PC-9 (cell line): ENCODE results near the gene ZNF618. TPM values are rescaled to one million over a fixed set of nuclear protein-coding genes. Genes with fewer than 3 reads are reported as not detected.

Source experiments
- BruUV-seq: library from RNA; stranded (reverse); fragments of 400-500 nt; replicated peaks from 2 replicates; lab custom pipeline; 2021; lab: Mats Ljungman, UMichigan
- CTCF ChIA-PET: fragments of 300-600 bp; sonication (Branson Sonifier 250); formaldehyde crosslinking; loops from one replicate; lab custom pipeline; 2022; ENCODE audit warnings: antibody characterized with exemption; lab: Charles Lee
- POLR2A ChIA-PET: fragments of 300-600 bp; sonication (Branson Sonifier 250); formaldehyde crosslinking; loops from one replicate; lab custom pipeline; 2022; ENCODE audit warnings: antibody characterized with exemption; ENCODE audit not compliant: unreplicated experiment; lab: Charles Lee
- DNase-seq, 2 experiments: peaks; one replicate each; pipeline versions ENCODE4 v3.0.0 to v3.0.0-alpha.2; 2015 to 2022; ENCODE audit warnings: mixed read lengths in 1 of 2
- H2AFZ ChIP-seq: fragments of 200-600 bp; sonication (generic); 2 replicates; pipeline ENCODE4 v1.8.1; 2017; ENCODE audit warnings: antibody characterized with exemption
- H3F3A ChIP-seq: fragments of 200-600 bp; sonication (generic); 2 replicates; pipeline ENCODE4 v1.8.1; 2017; ENCODE audit warnings: antibody characterized with exemption, mild to moderate bottlenecking, low read depth; ENCODE audit not compliant: insufficient read depth
- H3K27ac ChIP-seq: fragments of 200-600 bp; sonication (generic); 2 replicates; pipeline ENCODE4 v1.6.1; 2016; ENCODE audit warnings: mixed run types
- H3K27me3 ChIP-seq: fragments of 200-600 bp; sonication (generic); 2 replicates; pipeline ENCODE4 v1.6.1; 2016; ENCODE audit warnings: low read depth, mixed run types; ENCODE audit not compliant: insufficient read depth
- H3K36me3 ChIP-seq: fragments of 200-600 bp; sonication (generic); 2 replicates; pipeline ENCODE4 v1.6.1; 2016; ENCODE audit warnings: low read depth, mixed run types
- H3K4me1 ChIP-seq: fragments of 200-600 bp; sonication (generic); replicated peaks from 2 replicates; pipeline ENCODE4 v1.6.1; 2016; ENCODE audit warnings: mixed run types; ENCODE audit not compliant: insufficient read depth
- H3K4me2 ChIP-seq: fragments of 200-600 bp; sonication (generic); 2 replicates; pipeline ENCODE4 v1.6.1; 2017; ENCODE audit warnings: mixed run types
- H3K4me3 ChIP-seq: fragments of 200-600 bp; sonication (generic); 2 replicates; pipeline ENCODE4 v1.6.1; 2016; ENCODE audit warnings: mixed run types
- H3K79me2 ChIP-seq: fragments of 200-600 bp; sonication (generic); 2 replicates; pipeline ENCODE4 v1.6.1; 2017; ENCODE audit warnings: low read depth, mixed run types
- H3K9me2 ChIP-seq: fragments of 200-600 bp; sonication (generic); 2 replicates; pipeline ENCODE4 v1.8.1; 2017; ENCODE audit warnings: mild to moderate bottlenecking; ENCODE audit not compliant: insufficient read depth
- H3K9me3 ChIP-seq: fragments of 200-600 bp; sonication (generic); 2 replicates; pipeline ENCODE4 v1.8.1; 2016; ENCODE audit warnings: low read depth; ENCODE audit not compliant: insufficient read depth
- H4K20me1 ChIP-seq: fragments of 200-600 bp; sonication (generic); 2 replicates; pipeline ENCODE4 v1.8.1; 2017; ENCODE audit not compliant: insufficient read depth
- EZH2 ChIP-seq: fragments of 200-600 bp; sonication (generic); IDR thresholded peaks from 2 replicates; pipeline ENCODE4 v1.8.0; 2017; ENCODE audit warnings: antibody characterized with exemption, low read depth
- intact Hi-C: fragments of 100-400 bp; cut with micrococcal nuclease; formaldehyde crosslinking; loops from one replicate; pipeline ENCODE4 v1.10.0; 2022; ENCODE audit not compliant: unreplicated experiment
- total RNA-seq: library from RNA; stranded (reverse); gene quantifications from 2 replicates; pipeline ENCODE4 v1.2.3, GENCODE V29; 2021
- TF ChIP-seq, protein P1 (sequence below): fragments of 200-600 bp; sonication (generic); conservative IDR thresholded peaks from 2 replicates; pipeline ENCODE4 v1.6.1; 2017; ENCODE audit warnings: mixed run types, antibody characterized with exemption, mild to moderate bottlenecking, moderate library complexity

ZNF618 gene
- total RNA-seq, 1 experiment from 2014 or later, result 0.20 TPM

GRCh38 chr9:113985968-113986585 is 110.0 kb downstream of the ZNF618 start:
- no peaks in the 10 kb centered on the region for H3K36me3 ChIP-seq
- H3K4me2 ChIP-seq, result no peak overlapping the region
- intact Hi-C loops, result no loop called here
- H3K27ac ChIP-seq, result no peak overlapping the region
- no peaks in the 10 kb centered on the region for H3F3A ChIP-seq
- no peaks in the 10 kb centered on the region for H3K9me3 ChIP-seq
- no peak for TF ChIP-seq EZH2
- TF ChIP-seq, protein P1, sequence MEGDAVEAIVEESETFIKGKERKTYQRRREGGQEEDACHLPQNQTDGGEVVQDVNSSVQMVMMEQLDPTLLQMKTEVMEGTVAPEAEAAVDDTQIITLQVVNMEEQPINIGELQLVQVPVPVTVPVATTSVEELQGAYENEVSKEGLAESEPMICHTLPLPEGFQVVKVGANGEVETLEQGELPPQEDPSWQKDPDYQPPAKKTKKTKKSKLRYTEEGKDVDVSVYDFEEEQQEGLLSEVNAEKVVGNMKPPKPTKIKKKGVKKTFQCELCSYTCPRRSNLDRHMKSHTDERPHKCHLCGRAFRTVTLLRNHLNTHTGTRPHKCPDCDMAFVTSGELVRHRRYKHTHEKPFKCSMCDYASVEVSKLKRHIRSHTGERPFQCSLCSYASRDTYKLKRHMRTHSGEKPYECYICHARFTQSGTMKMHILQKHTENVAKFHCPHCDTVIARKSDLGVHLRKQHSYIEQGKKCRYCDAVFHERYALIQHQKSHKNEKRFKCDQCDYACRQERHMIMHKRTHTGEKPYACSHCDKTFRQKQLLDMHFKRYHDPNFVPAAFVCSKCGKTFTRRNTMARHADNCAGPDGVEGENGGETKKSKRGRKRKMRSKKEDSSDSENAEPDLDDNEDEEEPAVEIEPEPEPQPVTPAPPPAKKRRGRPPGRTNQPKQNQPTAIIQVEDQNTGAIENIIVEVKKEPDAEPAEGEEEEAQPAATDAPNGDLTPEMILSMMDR, result no peak
- H3K4me3 ChIP-seq, result no peak overlapping the region
- no peaks in the 10 kb centered on the region for H4K20me1 ChIP-seq
- ChIA-PET CTCF (no interaction called here), POLR2A (no interaction called here)
- no peak for DNase-seq
- no TSS peak for BruUV-seq
- H3K4me1 ChIP-seq, result no peaks in the 10 kb centered on the region
- no peaks in the 10 kb centered on the region for H3K79me2 ChIP-seq
- H2AFZ ChIP-seq, result no peak overlapping the region
- no peaks in the 10 kb centered on the region for H3K9me2 ChIP-seq
- peaks cover 95% of the 10 kb centered on the region for H3K27me3 ChIP-seq

DNA sequence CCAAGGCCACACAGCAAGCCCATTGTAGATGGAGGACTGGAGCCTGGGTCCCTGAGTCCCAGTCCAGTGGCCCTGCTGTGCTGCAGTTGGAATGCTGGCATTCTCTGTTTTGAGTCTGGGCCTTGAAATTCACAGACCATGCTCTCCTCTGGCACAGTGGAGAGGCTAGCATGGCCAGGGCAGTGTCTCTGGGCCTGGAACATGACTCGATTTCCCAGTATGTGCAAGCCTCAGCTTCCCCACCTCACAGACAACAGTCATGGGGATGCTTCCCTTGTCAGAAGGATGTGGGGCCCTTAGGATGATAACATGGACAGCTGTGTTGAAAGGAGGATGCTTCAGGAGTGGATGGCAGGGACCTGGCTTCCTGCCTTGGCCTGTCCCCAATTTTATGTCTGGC is 110.8 kb downstream of the ZNF618 start:
- Histone ChIP-seq H2AFZ (no peak overlapping the region), H4K20me1 (no peaks in the 10 kb centered on the region), H3K27me3 (peaks cover 96% of the 10 kb centered on the region), H3K79me2 (no peaks in the 10 kb centered on the region), H3F3A (no peaks in the 10 kb centered on the region), H3K36me3 (no peaks in the 10 kb centered on the region), H3K4me2 (no peak overlapping the region), H3K9me3 (no peaks in the 10 kb centered on the region), H3K4me1 (no peaks in the 10 kb centered on the region), H3K9me2 (no peaks in the 10 kb centered on the region), H3K4me3 (no peak overlapping the region), H3K27ac (no peak overlapping the region)
- ChIA-PET CTCF (no interaction called here), POLR2A (no interaction called here)
- intact Hi-C loops, result no loop called here
- TF ChIP-seq, protein P1, result no peak
- TF ChIP-seq EZH2, result no peak
- no peak for DNase-seq
- BruUV-seq, result no TSS peak

- Histone ChIP-seq H3K4me1 (no peaks in the 10 kb centered on the region), H3K79me2 (no peaks in the 10 kb centered on the region), H2AFZ (no peak overlapping the region), H3K9me2 (no peaks in the 10 kb centered on the region), H3K9me3 (no peaks in the 10 kb centered on the region), H3K4me2 (no peak overlapping the region), H4K20me1 (no peaks in the 10 kb centered on the region), H3K4me3 (no peak overlapping the region), H3K27ac (no peak overlapping the region), H3F3A (no peaks in the 10 kb centered on the region), H3K27me3 (peaks cover 96% of the 10 kb centered on the region), H3K36me3 (no peaks in the 10 kb centered on the region)
- CTCF ChIA-PET, result no interaction called here
- TF ChIP-seq, protein P1, result no peak
- no peak for DNase-seq
- intact Hi-C loops, result no loop called here
- no TSS peak for BruUV-seq
- POLR2A ChIA-PET, result no interaction called here
These were observed 111.4 kb downstream of the ZNF618 start for GRCh38 chr9:113987526-113987925.
